HUES48 (cell line): ENCODE measurements around the gene LAMTOR2.

ENCODE experiments used
- H3K27ac ChIP-seq: one replicate; pipeline ENCODE4 v1.7.0; 2013; ENCODE audit warnings: low read depth, low read length, inconsistent platforms
- H3K27me3 ChIP-seq: 2 replicates; pipeline ENCODE4 v1.6.1; 2013; ENCODE audit warnings: mild to moderate bottlenecking, low read length; ENCODE audit not compliant: control insufficient read depth, insufficient read depth
- H3K36me3 ChIP-seq: 2 replicates; pipeline ENCODE4 v1.6.1; 2013; ENCODE audit warnings: low read length; ENCODE audit not compliant: control insufficient read depth, insufficient read depth
- H3K4me1 ChIP-seq: 2 replicates; pipeline ENCODE4 v1.6.1; 2013; ENCODE audit warnings: mild to moderate bottlenecking, low read length; ENCODE audit not compliant: control insufficient read depth, insufficient read depth
- H3K4me3 ChIP-seq: 2 replicates; pipeline ENCODE4 v1.5.1; 2013; ENCODE audit warnings: mild to moderate bottlenecking, low read depth, low read length
- H3K9ac ChIP-seq: 2 replicates; pipeline ENCODE4 v1.6.1; 2013; ENCODE audit warnings: mild to moderate bottlenecking, low read depth, low read length, moderate library complexity
- H3K9me3 ChIP-seq: 2 replicates; pipeline ENCODE4 v1.6.1; 2013; ENCODE audit warnings: low read length; ENCODE audit not compliant: control insufficient read depth, insufficient read depth

Gene LAMTOR2

DNA sequence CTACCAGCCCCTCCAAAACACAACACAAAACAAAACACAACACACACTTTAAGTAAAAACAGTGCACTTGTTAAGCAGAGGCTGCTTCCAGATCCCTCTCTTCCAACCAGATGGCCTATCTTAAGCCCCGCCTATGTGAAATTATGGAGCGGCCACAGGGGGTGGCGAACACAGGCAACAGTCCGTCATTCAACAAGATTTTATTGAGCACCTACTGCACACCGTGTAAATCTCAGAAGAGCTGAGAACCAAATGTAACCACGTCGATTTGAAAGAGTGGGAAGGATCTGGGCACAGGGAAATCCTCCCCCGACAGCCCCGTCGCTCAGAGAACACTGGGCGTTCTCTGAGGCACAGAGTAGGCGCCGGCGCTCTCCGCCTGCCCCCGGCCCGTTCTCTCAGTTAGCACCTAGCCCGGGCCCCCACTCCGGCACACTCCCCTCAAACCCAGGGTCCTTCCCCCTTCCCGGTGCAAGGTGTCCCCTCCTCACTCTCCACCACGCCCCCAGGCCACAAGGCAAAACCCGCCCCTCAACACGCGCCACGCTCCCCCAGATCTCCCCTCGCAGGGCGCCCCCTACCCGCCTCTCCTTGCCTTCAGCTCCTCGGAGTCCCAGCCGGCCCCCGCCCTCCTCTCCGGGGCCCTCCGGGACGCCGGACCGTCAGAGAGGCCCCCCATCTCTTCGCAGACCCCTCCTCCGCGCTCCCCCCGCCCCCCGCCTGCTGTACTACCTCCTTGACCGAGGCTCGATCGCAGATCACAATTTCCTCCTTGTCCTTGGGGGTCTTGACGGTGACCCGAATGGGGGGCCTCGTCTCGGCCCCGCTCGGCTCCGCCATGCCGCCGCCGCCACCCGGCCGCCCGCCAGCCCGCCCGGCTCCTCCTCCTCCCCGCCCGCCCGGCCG is 1.5 kb upstream of the LAMTOR2 start:
- no peaks in the 10 kb centered on the region for H3K27me3 ChIP-seq
- H3K9ac ChIP-seq = peak overlapping the region; percentile 30; the same call in 1 of the 2 replicates
- H3K9me3 ChIP-seq = no peaks in the 10 kb centered on the region
- H3K4me3 ChIP-seq = peak overlapping the region; percentile 92
- H3K27ac ChIP-seq = peak overlapping the region; percentile 82
- H3K4me1 ChIP-seq = peaks cover 8% of the 10 kb centered on the region; the same call in 1 of the 2 replicates
- peaks cover 45% of the 10 kb centered on the region for H3K36me3 ChIP-seq

- Histone ChIP-seq H3K36me3 (peaks cover 42% of the 10 kb centered on the region), H3K27ac (peak within 1 kb of the TSS; percentile 99), H3K4me3 (peak within 1 kb of the TSS; percentile 96), H3K9ac (peak within 1 kb of the TSS; percentile 88), H3K27me3 (no peaks in the 10 kb centered on the region), H3K4me1 (peaks cover 8% of the 10 kb centered on the region; the same call in 1 of the 2 replicates), H3K9me3 (no peaks in the 10 kb centered on the region)
These were observed 648 bp upstream of the LAMTOR2 start, which contains the start of gene UBQLN4 for GRCh38 chr1:156053768-156054499. UBQLN4 (minus strand) TSS chr1:156053798; CDS start chr1:156053701, 97 bp downstream.

DNA sequence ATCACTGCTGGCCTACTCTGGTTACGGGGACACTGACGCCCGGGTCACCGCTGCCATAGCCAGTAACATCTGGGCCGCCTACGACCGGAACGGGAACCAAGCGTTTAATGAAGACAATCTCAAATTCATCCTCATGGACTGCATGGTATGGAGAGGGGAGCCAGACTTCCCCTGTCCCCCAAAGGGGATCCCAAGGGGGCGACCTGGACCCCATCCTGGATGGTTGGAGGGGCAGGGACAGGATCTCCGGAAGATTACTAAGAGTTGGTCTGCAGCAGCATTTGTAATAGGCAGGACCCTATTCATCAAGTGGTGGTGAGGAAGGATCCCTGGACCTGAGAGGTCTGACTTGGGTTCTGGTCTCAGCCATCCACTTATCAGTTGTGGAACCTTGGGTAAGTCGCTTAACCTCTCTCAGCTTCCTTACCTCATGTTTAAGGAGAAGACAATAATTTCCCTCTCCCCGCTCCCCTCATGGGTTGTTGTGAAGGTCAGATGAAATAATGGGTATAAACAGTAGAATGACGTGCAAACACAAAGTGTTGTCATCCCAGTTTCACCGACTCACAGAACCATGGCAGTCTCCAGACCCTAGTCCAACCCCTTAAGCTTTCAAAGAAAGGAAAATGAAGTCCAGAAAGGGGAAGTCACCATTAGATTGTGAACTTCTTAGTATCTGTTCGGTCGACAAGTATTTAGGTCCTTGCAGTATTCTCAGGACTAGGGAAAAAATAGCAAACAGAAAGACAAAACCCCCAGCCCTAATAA is 883 bp downstream of the LAMTOR2 start:
- Histone ChIP-seq H3K36me3 (peaks cover 27% of the 10 kb centered on the region), H3K4me1 (peaks cover 8% of the 10 kb centered on the region; the same call in 1 of the 2 replicates), H3K9me3 (no peaks in the 10 kb centered on the region), H3K27me3 (no peaks in the 10 kb centered on the region), H3K9ac (peak overlapping the region; percentile 48), H3K27ac (peak overlapping the region; percentile 36), H3K4me3 (peak overlapping the region; percentile 96)

GRCh38 chr1:156056326-156056849 is 1.8 kb downstream of the LAMTOR2 start:
- Histone ChIP-seq H3K27me3 (no peaks in the 10 kb centered on the region), H3K4me3 (no peak overlapping the region), H3K27ac (no peak overlapping the region), H3K4me1 (peaks cover 8% of the 10 kb centered on the region; the same call in 1 of the 2 replicates), H3K9me3 (no peaks in the 10 kb centered on the region), H3K9ac (no peak overlapping the region), H3K36me3 (peaks cover 20% of the 10 kb centered on the region)

DNA sequence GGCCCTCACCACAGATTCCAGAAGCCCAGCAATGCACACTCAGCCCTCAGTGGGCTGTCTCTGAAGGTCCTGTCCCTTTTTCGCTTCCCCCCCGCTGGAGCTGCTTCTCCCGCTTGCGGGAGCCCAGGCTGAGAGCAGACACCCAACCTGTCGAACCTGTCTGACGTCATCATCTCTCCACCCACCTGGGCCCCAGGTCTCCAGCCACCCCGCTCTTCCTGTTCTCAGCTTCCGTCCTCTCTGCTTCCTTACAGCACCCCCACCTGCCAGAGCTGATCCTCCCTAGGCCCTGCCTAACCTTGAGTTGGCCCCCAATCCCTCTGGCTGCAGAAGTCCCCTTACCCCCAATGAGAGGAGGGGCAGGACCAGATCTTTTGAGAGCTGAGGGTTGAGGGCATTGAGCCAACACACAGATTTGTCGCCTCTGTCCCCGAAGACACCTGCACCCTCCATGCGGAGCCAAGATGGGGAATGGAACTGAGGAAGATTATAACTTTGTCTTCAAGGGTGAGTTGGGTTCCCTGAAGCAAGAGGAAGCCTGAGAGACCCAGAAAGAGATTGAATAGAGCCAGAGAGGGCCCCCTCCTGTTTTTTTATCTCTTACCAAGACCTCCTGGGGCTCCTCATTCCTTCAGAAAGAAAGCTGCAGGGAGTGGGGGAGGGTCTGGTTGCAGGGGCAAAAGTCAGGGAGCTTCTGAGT is 6.5 kb downstream of the LAMTOR2 start, which contains the start of gene RAB25:
Gene RAB25 (plus strand): TSS at position 224 of the 700 bp plus-strand sequence. CDS start 241 bp downstream, at position 465.
- H3K27me3 ChIP-seq = no peaks in the 10 kb centered on the region; the same call in 1 of the 2 replicates
- peak within 1 kb of the TSS; percentile 57 for H3K9ac ChIP-seq
- H3K36me3 ChIP-seq = peaks cover 19% of the 10 kb centered on the region
- H3K4me3 ChIP-seq = peak within 1 kb of the TSS; percentile 54
- no peaks in the 10 kb centered on the region for H3K9me3 ChIP-seq
- peak within 1 kb of the TSS; percentile 93 for H3K27ac ChIP-seq
- peaks cover 17% of the 10 kb centered on the region for H3K4me1 ChIP-seq

DNA sequence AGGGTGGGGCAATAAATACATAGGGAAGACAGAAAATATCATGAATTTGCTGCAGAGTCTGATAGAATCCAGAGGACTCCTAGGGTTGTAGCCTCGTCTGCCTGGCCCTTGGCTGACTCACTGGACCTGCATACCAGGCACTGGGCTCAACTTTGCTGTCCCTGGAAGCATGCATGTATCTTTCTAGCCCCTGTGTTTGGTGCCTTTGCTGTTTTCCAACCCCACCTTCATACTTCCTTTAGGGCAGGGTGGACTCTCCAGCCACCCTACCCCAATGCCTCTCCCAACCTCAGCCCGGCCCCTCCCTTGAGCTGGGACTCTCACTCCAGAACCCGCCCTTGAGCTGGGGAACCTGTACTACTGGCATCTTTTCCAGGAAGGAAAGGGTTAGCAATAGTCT is 7.6 kb downstream of the LAMTOR2 start:
- H3K4me3 ChIP-seq = 0 out of 2 replicates have a peak overlapping the region, but pooled peaks have one; percentile 21
- no peaks in the 10 kb centered on the region; the same call in 1 of the 2 replicates for H3K27me3 ChIP-seq
- H3K4me1 ChIP-seq = peaks cover 21% of the 10 kb centered on the region
- no peak overlapping the region for H3K9ac ChIP-seq
- no peaks in the 10 kb centered on the region for H3K9me3 ChIP-seq
- peaks cover 14% of the 10 kb centered on the region for H3K36me3 ChIP-seq
- peak overlapping the region; percentile 93 for H3K27ac ChIP-seq

- Histone ChIP-seq H3K27ac (peak overlapping the region; percentile 54), H3K4me3 (no peak overlapping the region), H3K27me3 (no peaks in the 10 kb centered on the region; the same call in 1 of the 2 replicates), H3K9ac (no peak overlapping the region), H3K4me1 (peaks cover 21% of the 10 kb centered on the region), H3K9me3 (no peaks in the 10 kb centered on the region), H3K36me3 (no peaks in the 10 kb centered on the region)
These were observed 9.4 kb downstream of the LAMTOR2 start for GRCh38 chr1:156063997-156064285.

DNA sequence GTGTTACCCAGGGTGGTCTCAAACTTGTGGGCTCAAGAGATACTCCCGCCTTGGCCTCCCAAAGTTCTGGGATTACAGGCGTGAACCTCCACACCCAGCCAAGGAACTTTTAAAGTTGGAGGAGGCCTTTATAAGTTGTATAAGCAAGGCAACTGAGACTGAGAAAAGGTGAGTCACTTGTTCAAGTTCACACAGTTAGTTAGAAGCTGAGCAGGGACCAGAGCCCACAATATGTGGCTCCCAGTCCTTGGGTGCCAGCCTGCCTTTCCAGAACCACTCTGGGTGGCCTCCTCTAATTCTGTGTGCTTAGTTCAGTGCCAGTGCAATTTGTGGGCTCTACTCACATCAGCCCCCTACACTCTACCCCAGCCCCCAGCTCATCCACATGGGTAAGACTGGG is 10.0 kb downstream of the LAMTOR2 start:
- H3K36me3 ChIP-seq = peaks cover 3% of the 10 kb centered on the region; the same call in 1 of the 2 replicates
- no peaks in the 10 kb centered on the region for H3K9me3 ChIP-seq
- H3K27me3 ChIP-seq = no peaks in the 10 kb centered on the region; the same call in 1 of the 2 replicates
- H3K4me1 ChIP-seq = peaks cover 21% of the 10 kb centered on the region
- no peak overlapping the region for H3K4me3 ChIP-seq
- H3K27ac ChIP-seq = no peak overlapping the region
- no peak overlapping the region for H3K9ac ChIP-seq

DNA sequence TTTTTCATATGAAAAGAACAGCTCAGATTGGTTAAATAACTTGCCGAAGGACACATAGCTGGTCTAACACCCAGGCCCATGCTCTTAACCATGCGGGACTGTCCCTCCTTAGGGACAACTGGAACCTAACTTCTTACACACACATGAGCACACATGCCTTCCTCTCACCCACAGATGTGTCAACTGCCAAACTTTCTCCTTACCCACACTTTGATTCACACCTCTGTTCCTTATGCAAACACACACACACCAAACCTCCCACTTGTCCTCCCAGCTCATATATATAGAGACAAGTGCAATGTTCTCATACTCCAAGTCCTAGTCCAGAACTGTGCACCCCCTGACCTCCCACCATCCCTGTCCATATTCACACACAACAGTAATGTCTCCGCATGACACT is 10.6 kb downstream of the LAMTOR2 start:
- no peak overlapping the region for H3K9ac ChIP-seq
- H3K9me3 ChIP-seq = no peaks in the 10 kb centered on the region
- H3K27me3 ChIP-seq = no peaks in the 10 kb centered on the region; the same call in 1 of the 2 replicates
- H3K4me1 ChIP-seq = peaks cover 21% of the 10 kb centered on the region
- no peak overlapping the region; the same call in 1 of the 2 replicates for H3K4me3 ChIP-seq
- peaks cover 7% of the 10 kb centered on the region for H3K36me3 ChIP-seq
- no peak overlapping the region for H3K27ac ChIP-seq

DNA sequence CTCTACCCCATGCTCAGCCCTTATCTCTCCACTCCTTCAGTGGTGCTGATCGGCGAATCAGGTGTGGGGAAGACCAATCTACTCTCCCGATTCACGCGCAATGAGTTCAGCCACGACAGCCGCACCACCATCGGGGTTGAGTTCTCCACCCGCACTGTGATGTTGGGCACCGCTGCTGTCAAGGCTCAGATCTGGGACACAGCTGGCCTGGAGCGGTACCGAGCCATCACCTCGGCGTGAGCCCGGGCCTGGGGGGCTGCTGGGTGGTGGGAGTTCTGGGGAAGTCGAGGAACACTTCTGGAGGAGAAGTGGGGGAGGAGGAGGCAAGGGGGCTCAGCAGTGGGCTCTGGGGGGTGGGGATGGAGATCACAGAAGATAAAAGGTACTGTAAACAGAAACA is 11.3 kb downstream of the LAMTOR2 start:
- Histone ChIP-seq H3K36me3 (peaks cover 9% of the 10 kb centered on the region), H3K9me3 (no peaks in the 10 kb centered on the region), H3K9ac (no peak overlapping the region)

More for the DNA sequence above, 11.3 kb downstream of the LAMTOR2 start:
- Histone ChIP-seq H3K27me3 (no peaks in the 10 kb centered on the region; the same call in 1 of the 2 replicates), H3K4me1 (peaks cover 21% of the 10 kb centered on the region), H3K27ac (peak overlapping the region; percentile 28), H3K4me3 (no peak overlapping the region)
